HG03139 (cell line): Measurements from ENCODE around the gene CARD11.
A peak's percentile ranks its signal among the peaks of the same experiment; 100 is the strongest.
"Not testable (repeated sequence)": the region's sequence is repeated elsewhere in the genome, so short reads cannot be mapped to it uniquely, and the experiment has no call there.

Experiments
- ATAC-seq: cut with Tn5 transposase; IDR thresholded peaks from one replicate; pipeline ENCODE4 v1.9.1; 2021; ENCODE audit not compliant: unreplicated experiment

The CARD11 gene

GRCh38 chr7:3065724-3066143, 22.1 kb upstream of the CARD11 start:
- ATAC-seq = peak; percentile 40

GRCh38 chr7:3064067-3064466, 20.4 kb upstream of the CARD11 start:
- no peak for ATAC-seq

- peak; percentile 93 for ATAC-seq
Measured at GRCh38 chr7:3063016-3063753, 19.5 kb upstream of the CARD11 start.

GRCh38 chr7:3057066-3057420, 13.4 kb upstream of the CARD11 start:
- ATAC-seq = no peak

GRCh38 chr7:3056234-3057065, 12.8 kb upstream of the CARD11 start:
- no peak for ATAC-seq

- ATAC-seq = no peak
Measured at GRCh38 chr7:3055626-3056025, 12.0 kb upstream of the CARD11 start.

- peak; percentile 82 for ATAC-seq
Measured at GRCh38 chr7:3042861-3043489, 692 bp downstream of the CARD11 start.

- ATAC-seq = no peak
Measured at GRCh38 chr7:3041986-3042675, 1.5 kb downstream of the CARD11 start.

- ATAC-seq = no peak
Measured at GRCh38 chr7:3039787-3040186, 3.9 kb downstream of the CARD11 start.

- not testable (repeated sequence) for ATAC-seq
Measured at GRCh38 chr7:3038011-3038410, 5.7 kb downstream of the CARD11 start.

GRCh38 chr7:3037259-3037658, 6.4 kb downstream of the CARD11 start:
- no peak for ATAC-seq

GRCh38 chr7:3034591-3035150, 9.0 kb downstream of the CARD11 start:
- ATAC-seq = no peak

GRCh38 chr7:3033581-3033980, 10.1 kb downstream of the CARD11 start:
- no peak for ATAC-seq

GRCh38 chr7:3033136-3033535, 10.5 kb downstream of the CARD11 start:
- no peak for ATAC-seq

GRCh38 chr7:3032256-3032655, 11.4 kb downstream of the CARD11 start:
- no peak for ATAC-seq

- no peak for ATAC-seq
Measured at GRCh38 chr7:3029138-3029537, 14.5 kb downstream of the CARD11 start.

- no peak for ATAC-seq
Measured at GRCh38 chr7:3028758-3029093, 14.9 kb downstream of the CARD11 start.

GRCh38 chr7:3028071-3028757, 15.5 kb downstream of the CARD11 start:
- no peak for ATAC-seq

- no peak for ATAC-seq
Measured at GRCh38 chr7:3027005-3027845, 16.4 kb downstream of the CARD11 start.

- ATAC-seq = no peak
Measured at GRCh38 chr7:3025616-3026015, 18.1 kb downstream of the CARD11 start.
